GM19438 (cell line): ENCODE results near the gene CDK16.
A peak's percentile ranks its signal among the peaks of the same experiment; 100 is the strongest.

Source experiments
- ATAC-seq: cut with Tn5 transposase; IDR thresholded peaks from one replicate; pipeline ENCODE4 v1.9.1; 2021; ENCODE audit warnings: low read depth; ENCODE audit not compliant: unreplicated experiment

The CDK16 gene

GRCh38 chrX:47184486-47184885, 34.0 kb upstream of the CDK16 start:
- ATAC-seq, result no peak

- ATAC-seq, result no peak
These were observed 33.2 kb upstream of the CDK16 start for GRCh38 chrX:47185241-47185640.

- no peak for ATAC-seq
These were observed 32.3 kb upstream of the CDK16 start for GRCh38 chrX:47186096-47186740.

- no peak for ATAC-seq
These were observed 31.3 kb upstream of the CDK16 start for GRCh38 chrX:47187106-47187677.

GRCh38 chrX:47189906-47190305, 28.6 kb upstream of the CDK16 start:
- no peak for ATAC-seq

GRCh38 chrX:47190445-47191269, 27.8 kb upstream of the CDK16 start:
- ATAC-seq, result peak; percentile 32

GRCh38 chrX:47191331-47191730, 27.1 kb upstream of the CDK16 start:
- ATAC-seq, result no peak

- no peak for ATAC-seq
These were observed 26.6 kb upstream of the CDK16 start for GRCh38 chrX:47191806-47192401.

- peak; percentile 71 for ATAC-seq
These were observed 24.8 kb upstream of the CDK16 start, which contains the start of gene UBA1 for GRCh38 chrX:47193475-47194193. TSS of gene UBA1 (plus strand) at chrX:47193829. CDS start at chrX:47198803, 4,974 bp downstream.

GRCh38 chrX:47194194-47194787, 24.2 kb upstream of the CDK16 start:
- no peak for ATAC-seq

- no peak for ATAC-seq
These were observed 22.4 kb upstream of the CDK16 start for GRCh38 chrX:47196098-47196497.

GRCh38 chrX:47197526-47197925, 21.0 kb upstream of the CDK16 start:
- no peak for ATAC-seq

GRCh38 chrX:47198026-47198686, 20.3 kb upstream of the CDK16 start:
- ATAC-seq, result no peak

GRCh38 chrX:47198687-47199080, 19.8 kb upstream of the CDK16 start:
- ATAC-seq, result no peak

- no peak for ATAC-seq
These were observed 19.2 kb upstream of the CDK16 start for GRCh38 chrX:47199286-47199685.

- ATAC-seq, result no peak
These were observed 17.9 kb upstream of the CDK16 start for GRCh38 chrX:47200385-47201150.

- ATAC-seq, result no peak
These were observed 17.0 kb upstream of the CDK16 start for GRCh38 chrX:47201345-47201944.

GRCh38 chrX:47202316-47202715, 16.2 kb upstream of the CDK16 start:
- no peak for ATAC-seq

GRCh38 chrX:47202877-47203276, 15.6 kb upstream of the CDK16 start:
- ATAC-seq, result no peak
